Measurements from ENCODE around the gene HAUS7.

DNA sequence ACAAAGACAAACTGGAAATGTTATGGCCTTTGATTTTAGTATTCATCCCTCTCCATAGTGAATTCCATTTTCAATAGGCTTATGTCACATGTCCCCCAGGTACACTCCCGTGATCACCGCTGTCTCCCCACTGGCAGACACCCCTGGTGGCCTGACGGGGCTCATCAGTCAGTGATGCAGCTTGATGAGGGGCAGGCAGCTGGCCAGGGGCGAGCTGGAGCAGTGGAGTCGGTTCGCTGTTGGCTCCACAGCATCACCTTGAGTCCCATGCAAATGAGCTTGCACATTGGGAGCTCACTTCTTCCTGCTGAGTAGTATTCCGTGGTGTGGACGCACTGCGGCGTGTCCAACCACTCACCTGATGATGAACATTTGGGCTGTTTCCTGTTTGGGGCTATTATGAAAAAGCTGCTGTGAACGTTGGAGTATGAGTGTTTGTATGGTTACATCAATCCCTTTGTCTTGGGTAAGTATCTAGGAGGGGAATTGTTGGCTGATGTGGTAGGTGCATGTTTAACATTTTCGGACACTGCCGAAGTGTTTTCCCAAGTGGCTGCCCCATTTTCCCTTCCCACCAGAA lies 29.7 kb downstream of the HAUS7 start:
- no peak for TF ChIP-seq EP300 (IDR thresholded peaks at IDR 0.05; ENCODE audit: low read depth)
- TF ChIP-seq, protein P1, sequence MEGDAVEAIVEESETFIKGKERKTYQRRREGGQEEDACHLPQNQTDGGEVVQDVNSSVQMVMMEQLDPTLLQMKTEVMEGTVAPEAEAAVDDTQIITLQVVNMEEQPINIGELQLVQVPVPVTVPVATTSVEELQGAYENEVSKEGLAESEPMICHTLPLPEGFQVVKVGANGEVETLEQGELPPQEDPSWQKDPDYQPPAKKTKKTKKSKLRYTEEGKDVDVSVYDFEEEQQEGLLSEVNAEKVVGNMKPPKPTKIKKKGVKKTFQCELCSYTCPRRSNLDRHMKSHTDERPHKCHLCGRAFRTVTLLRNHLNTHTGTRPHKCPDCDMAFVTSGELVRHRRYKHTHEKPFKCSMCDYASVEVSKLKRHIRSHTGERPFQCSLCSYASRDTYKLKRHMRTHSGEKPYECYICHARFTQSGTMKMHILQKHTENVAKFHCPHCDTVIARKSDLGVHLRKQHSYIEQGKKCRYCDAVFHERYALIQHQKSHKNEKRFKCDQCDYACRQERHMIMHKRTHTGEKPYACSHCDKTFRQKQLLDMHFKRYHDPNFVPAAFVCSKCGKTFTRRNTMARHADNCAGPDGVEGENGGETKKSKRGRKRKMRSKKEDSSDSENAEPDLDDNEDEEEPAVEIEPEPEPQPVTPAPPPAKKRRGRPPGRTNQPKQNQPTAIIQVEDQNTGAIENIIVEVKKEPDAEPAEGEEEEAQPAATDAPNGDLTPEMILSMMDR (IDR thresholded peaks at IDR 0.05), result no peak
- TF ChIP-seq POLR2A (IDR thresholded peaks at IDR 0.05), result no peak
- TF ChIP-seq POLR2AphosphoS5 (IDR thresholded peaks at IDR 0.05), result no peak

Measured in transverse colon (tissue), 4 donors.